ENCODE measurements around the gene TIMM29. TPM values are rescaled to one million over a fixed set of nuclear protein-coding genes. Genes with fewer than 3 reads are reported as not detected.

Gene TIMM29
- total RNA-seq, 2 donors from 2014 or later = 26.5 to 34.6 TPM

DNA sequence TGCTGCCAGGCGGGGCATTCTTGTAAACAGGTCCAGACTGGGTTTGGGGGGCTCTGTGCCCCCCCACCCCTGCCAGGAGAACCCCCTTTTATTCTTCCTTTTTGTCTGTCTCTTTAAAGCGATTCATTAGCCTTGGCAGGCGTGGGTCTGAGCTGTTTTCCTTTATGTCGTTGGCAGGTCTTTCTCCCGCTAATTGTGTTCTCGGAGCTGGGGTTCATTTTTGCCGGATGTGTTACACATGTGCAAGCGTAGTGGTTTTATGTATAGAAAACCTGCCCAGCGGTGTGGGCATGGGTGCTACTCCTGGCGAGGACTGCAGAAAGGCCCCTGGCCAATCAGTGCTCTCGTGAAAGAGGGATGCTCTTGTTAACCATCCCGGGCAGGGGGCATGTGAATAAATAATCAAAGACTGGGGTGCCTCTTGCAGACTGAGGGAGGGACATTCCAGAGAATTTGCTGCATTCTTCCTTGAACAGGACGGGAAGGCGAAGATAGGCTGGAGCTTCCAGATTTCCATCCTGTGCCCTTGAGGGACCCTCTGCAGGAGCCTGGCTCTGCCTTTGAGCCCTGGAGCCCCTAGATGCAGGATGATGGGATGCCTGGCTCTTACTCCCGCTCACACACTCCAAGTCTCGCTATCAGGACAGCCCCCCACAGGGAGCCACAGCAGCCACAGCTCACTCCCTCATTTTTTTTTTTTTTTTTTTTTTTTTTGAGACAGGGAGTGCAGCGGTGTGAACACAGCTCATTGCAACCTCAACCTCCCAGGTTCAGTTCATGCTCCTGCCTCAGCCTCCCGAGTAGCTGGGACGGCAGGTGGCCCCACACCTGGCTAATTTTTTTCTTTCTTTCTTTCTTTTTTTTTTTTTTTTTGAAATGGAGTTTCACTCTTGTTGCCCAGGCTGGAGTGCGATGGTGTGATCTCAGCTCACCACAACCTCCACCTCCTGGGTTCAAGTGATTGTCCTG lies 43.1 kb upstream of the TIMM29 start:
- TF ChIP-seq POLR2A (IDR thresholded peaks at IDR 0.05) = no peak
- TF ChIP-seq, protein P1, sequence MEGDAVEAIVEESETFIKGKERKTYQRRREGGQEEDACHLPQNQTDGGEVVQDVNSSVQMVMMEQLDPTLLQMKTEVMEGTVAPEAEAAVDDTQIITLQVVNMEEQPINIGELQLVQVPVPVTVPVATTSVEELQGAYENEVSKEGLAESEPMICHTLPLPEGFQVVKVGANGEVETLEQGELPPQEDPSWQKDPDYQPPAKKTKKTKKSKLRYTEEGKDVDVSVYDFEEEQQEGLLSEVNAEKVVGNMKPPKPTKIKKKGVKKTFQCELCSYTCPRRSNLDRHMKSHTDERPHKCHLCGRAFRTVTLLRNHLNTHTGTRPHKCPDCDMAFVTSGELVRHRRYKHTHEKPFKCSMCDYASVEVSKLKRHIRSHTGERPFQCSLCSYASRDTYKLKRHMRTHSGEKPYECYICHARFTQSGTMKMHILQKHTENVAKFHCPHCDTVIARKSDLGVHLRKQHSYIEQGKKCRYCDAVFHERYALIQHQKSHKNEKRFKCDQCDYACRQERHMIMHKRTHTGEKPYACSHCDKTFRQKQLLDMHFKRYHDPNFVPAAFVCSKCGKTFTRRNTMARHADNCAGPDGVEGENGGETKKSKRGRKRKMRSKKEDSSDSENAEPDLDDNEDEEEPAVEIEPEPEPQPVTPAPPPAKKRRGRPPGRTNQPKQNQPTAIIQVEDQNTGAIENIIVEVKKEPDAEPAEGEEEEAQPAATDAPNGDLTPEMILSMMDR (IDR thresholded peaks at IDR 0.05) = no peak
- intact Hi-C loops (cut with DNase I) = no loop called here
- no peaks in the 10 kb centered on the region for H3K36me3 ChIP-seq (replicated peaks in 1 of 2; ENCODE audit: insufficient read depth in 1 of 2, low read depth in 2 of 2)
- WGBS, 2 donors = 83 to 87% methylated on average over 18 to 20 of the region's 20 CpGs
- no peaks in the 10 kb centered on the region for H3K27me3 ChIP-seq
- ATAC-seq (no peak), DNase-seq (no peak)
- H3K4me3 ChIP-seq = no peak overlapping the region
- no peaks in the 10 kb centered on the region for H3K4me1 ChIP-seq
- H3K9me3 ChIP-seq = no peaks in the 10 kb centered on the region
- no peak overlapping the region for H3K27ac ChIP-seq

- ATAC-seq (no peak), DNase-seq (no peak)
- H3K27ac ChIP-seq = no peak overlapping the region
- no peaks in the 10 kb centered on the region for H3K36me3 ChIP-seq (replicated peaks in 1 of 2; ENCODE audit: insufficient read depth in 1 of 2, low read depth in 2 of 2)
- no peak for TF ChIP-seq POLR2A (IDR thresholded peaks at IDR 0.05)
- TF ChIP-seq, protein P1 (IDR thresholded peaks at IDR 0.05) = no peak
- 84 to 97% methylated on average over 5 to 8 of the region's 9 CpGs for WGBS, 2 donors
- H3K9me3 ChIP-seq = no peaks in the 10 kb centered on the region
- H3K4me3 ChIP-seq = no peak overlapping the region
- peaks cover 16% of the 10 kb centered on the region for H3K4me1 ChIP-seq
- intact Hi-C loops (cut with DNase I) = no loop called here
- H3K27me3 ChIP-seq = no peaks in the 10 kb centered on the region
Measured at GRCh38 chr19:10887616-10888367, 40.8 kb upstream of the TIMM29 start.

DNA sequence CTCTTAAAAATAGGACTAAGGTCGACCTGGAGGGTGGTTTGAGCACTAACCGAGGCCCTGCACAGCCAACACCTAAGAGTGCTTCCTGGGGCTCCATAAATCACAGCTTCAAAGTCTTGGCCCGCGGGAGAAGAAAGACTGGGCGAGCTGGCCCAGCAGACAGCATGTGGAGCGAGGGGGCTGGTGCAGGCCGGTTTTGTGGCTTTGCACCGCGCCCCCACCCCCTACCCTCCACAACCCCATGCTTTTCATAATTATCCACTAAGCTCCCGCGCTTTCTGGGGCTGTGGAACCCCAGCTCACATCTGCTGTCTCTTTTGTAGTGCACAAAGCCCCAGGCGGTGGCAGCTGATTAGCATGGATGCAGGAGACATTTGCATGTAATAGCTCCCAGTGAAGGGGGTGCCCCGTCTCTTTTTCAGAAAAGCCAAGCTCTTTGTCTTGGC lies 40.2 kb upstream of the TIMM29 start:
- TF ChIP-seq, protein P1 (IDR thresholded peaks at IDR 0.05) = no peak
- no peak for TF ChIP-seq POLR2A (IDR thresholded peaks at IDR 0.05)
- intact Hi-C loops (cut with DNase I) = no loop called here
- no peak overlapping the region for H3K27ac ChIP-seq

DNA sequence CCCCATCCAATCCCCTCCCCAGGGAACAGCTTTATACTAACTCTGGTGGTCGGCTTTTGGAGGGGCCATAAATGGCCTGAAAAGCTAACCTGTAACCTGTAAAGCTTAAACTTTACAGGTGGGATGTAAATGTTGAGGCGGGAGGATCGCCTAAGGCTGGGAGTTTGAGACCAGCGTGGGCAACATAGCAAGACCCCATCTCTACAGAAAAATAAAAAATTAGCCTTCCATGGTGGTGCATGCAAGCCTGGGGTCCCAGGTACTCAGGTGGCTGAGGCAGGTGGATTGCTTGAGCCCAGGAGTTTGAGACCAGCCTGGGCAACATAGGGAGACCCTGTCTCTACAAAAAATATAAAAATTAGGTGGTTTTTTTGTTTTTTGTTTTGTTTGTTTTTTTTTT lies 38.7 kb upstream of the TIMM29 start:
- TF ChIP-seq, protein P1 (IDR thresholded peaks at IDR 0.05) = no peak
- no peak for TF ChIP-seq POLR2A (IDR thresholded peaks at IDR 0.05)
- WGBS, 2 donors = 94 to 96% methylated on average over 4 of the region's 4 CpGs
- Histone ChIP-seq H3K4me1 (peaks cover 16% of the 10 kb centered on the region), H3K27me3 (no peaks in the 10 kb centered on the region), H3K4me3 (no peak overlapping the region), H3K9me3 (no peaks in the 10 kb centered on the region), H3K36me3 (replicated peaks in 1 of 2; ENCODE audit: insufficient read depth in 1 of 2, low read depth in 2 of 2) (no peaks in the 10 kb centered on the region), H3K27ac (no peak overlapping the region)
- no peak for ATAC-seq
- no peak for DNase-seq
- intact Hi-C loops (cut with DNase I) = no loop called here

More for the DNA sequence above, 40.2 kb upstream of the TIMM29 start:
- H3K36me3 ChIP-seq (replicated peaks in 1 of 2; ENCODE audit: insufficient read depth in 1 of 2, low read depth in 2 of 2) = no peaks in the 10 kb centered on the region
- H3K4me3 ChIP-seq = no peak overlapping the region
- WGBS, 2 donors = 75 to 91% methylated on average over 4 to 13 of the region's 13 CpGs
- DNase-seq (no peak), ATAC-seq (no peak)
- no peaks in the 10 kb centered on the region for H3K9me3 ChIP-seq
- H3K27me3 ChIP-seq = no peaks in the 10 kb centered on the region
- peaks cover 16% of the 10 kb centered on the region for H3K4me1 ChIP-seq
